ENCODE results near the gene PTCHD1.

DNA sequence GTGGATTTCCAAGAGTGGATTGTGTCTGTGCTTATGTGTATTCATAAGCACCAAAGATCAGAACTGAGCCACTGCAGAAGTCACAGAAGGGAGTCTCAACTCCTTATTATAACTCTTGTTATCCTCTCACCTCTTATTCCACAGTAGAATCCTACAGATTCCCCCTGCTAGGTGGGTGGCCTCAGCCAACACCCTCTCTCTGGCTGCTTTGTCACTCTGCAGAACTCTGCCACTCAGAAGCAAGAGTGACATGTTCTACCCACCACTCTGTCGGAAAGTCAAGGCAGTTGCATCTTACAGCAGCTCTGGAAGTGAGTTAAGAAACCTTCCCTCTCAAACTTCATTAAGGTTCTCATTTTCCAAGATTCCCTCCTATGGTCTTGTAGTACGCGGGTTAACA is 41.9 kb downstream of the PTCHD1 start:
- no peak for TF ChIP-seq CTCF (IDR thresholded peaks at IDR 0.05)
- no peak for TF ChIP-seq POLR2A (IDR thresholded peaks at IDR 0.05)

Measured in testis (tissue), 2 donors.